ENCODE measurements around the gene DNAJA4.
A peak's percentile ranks its signal among the peaks of the same experiment; 100 is the strongest.

Gene DNAJA4

GRCh38 chr15:78276064-78276943, 11.9 kb downstream of the DNAJA4 start:
- DNase-seq, result no peak

- no peak for DNase-seq
Measured at GRCh38 chr15:78280319-78281072, 16.1 kb downstream of the DNAJA4 start.

- DNase-seq, result peak in 1 of 58 donors; percentile 10
Measured at GRCh38 chr15:78282324-78282723, 18.0 kb downstream of the DNAJA4 start.

GRCh38 chr15:78284758-78285157, 20.4 kb downstream of the DNAJA4 start:
- no peak for DNase-seq

- DNase-seq, result no peak
Measured at GRCh38 chr15:78290222-78290621, 25.9 kb downstream of the DNAJA4 start.

- no peak for DNase-seq
Measured at GRCh38 chr15:78291052-78291451, 26.7 kb downstream of the DNAJA4 start.

GRCh38 chr15:78291698-78292097, 27.3 kb downstream of the DNAJA4 start:
- DNase-seq, result no peak

GRCh38 chr15:78292219-78292618, 27.9 kb downstream of the DNAJA4 start:
- DNase-seq, result no peak

- DNase-seq, result peak; percentile 29 to 95 (median 82)
Measured at GRCh38 chr15:78299101-78299930, 35.0 kb downstream of the DNAJA4 start, which contains the start of gene SKIC8. TSS of gene SKIC8 (minus strand) at chr15:78299609. CDS start at chr15:78295686, 3,923 bp downstream.

GRCh38 chr15:78301326-78301725, 37.0 kb downstream of the DNAJA4 start:
- no peak for DNase-seq

- DNase-seq, result no peak
Measured at GRCh38 chr15:78301828-78302227, 37.5 kb downstream of the DNAJA4 start.

- DNase-seq, result no peak
Measured at GRCh38 chr15:78302579-78303312, 38.4 kb downstream of the DNAJA4 start.

- DNase-seq, result no peak
Measured at GRCh38 chr15:78304216-78305066, 40.1 kb downstream of the DNAJA4 start.

- DNase-seq, result no peak
Measured at GRCh38 chr15:78306176-78306774, 41.9 kb downstream of the DNAJA4 start.

- no peak for DNase-seq
Measured at GRCh38 chr15:78307976-78308375, 43.6 kb downstream of the DNAJA4 start.

- DNase-seq, result peak in 55 of 58 donors; percentile 6 to 85 (median 52)
Measured at GRCh38 chr15:78308422-78309032, 44.2 kb downstream of the DNAJA4 start.

GRCh38 chr15:78311292-78311691, 46.9 kb downstream of the DNAJA4 start:
- DNase-seq, result no peak

GRCh38 chr15:78312536-78312935, 48.2 kb downstream of the DNAJA4 start:
- DNase-seq, result no peak

GRCh38 chr15:78312957-78313356, 48.6 kb downstream of the DNAJA4 start:
- no peak for DNase-seq

Measured in anterior cingulate cortex (tissue), 58 donors.